Choroid plexus epithelial cell (primary cell): Measurements from ENCODE around the gene TMEM39A.

ENCODE experiments used
- DNase-seq: peaks from one replicate; pipeline ENCODE4 v3.0.0-alpha.2; 2010; ENCODE audit warnings: low read depth
- H3K4me3 ChIP-seq: 2 replicates; pipeline ENCODE4 v1.5.1; 2011; ENCODE audit warnings: low read depth, mild to moderate bottlenecking, control low read depth, low read length, moderate library complexity
- CTCF ChIP-seq: conservative IDR thresholded peaks from 2 replicates; pipeline ENCODE4 v1.5.1; 2011; ENCODE audit warnings: low read depth, mild to moderate bottlenecking, control low read depth, inconsistent platforms, low read length, moderate library complexity

Gene TMEM39A

GRCh38 chr3:119463171-119464169, at the start of gene TMEM39A:
TSS of gene TMEM39A (minus strand) at chr3:119463615. CDS start at chr3:119462074, 1,541 bp downstream.
- TF ChIP-seq CTCF: no peak
- DNase-seq: peak; percentile 99
- H3K4me3 ChIP-seq: peak within 1 kb of the TSS; percentile 90

GRCh38 chr3:119510690-119511089, 47.3 kb upstream of the TMEM39A start:
- TF ChIP-seq CTCF: no peak
- DNase-seq: no peak
- no peak overlapping the region for H3K4me3 ChIP-seq

- no peak for DNase-seq
- no peak overlapping the region for H3K4me3 ChIP-seq
- no peak for TF ChIP-seq CTCF
Measured at GRCh38 chr3:119508172-119508845, 44.9 kb upstream of the TMEM39A start.

GRCh38 chr3:119507404-119507803, 44.0 kb upstream of the TMEM39A start:
- H3K4me3 ChIP-seq: no peak overlapping the region
- DNase-seq: no peak
- TF ChIP-seq CTCF: no peak

GRCh38 chr3:119506631-119507030, 43.2 kb upstream of the TMEM39A start:
- no peak for DNase-seq
- H3K4me3 ChIP-seq: no peak overlapping the region
- no peak for TF ChIP-seq CTCF

- no peak overlapping the region for H3K4me3 ChIP-seq
- DNase-seq: no peak
- TF ChIP-seq CTCF: no peak
Measured at GRCh38 chr3:119500901-119501300, 37.5 kb upstream of the TMEM39A start.
